ENCODE measurements around the gene F3.
"Not testable (repeated sequence)": the region's sequence is repeated elsewhere in the genome, so short reads cannot be mapped to it uniquely, and the experiment has no call there.

The F3 gene

DNA sequence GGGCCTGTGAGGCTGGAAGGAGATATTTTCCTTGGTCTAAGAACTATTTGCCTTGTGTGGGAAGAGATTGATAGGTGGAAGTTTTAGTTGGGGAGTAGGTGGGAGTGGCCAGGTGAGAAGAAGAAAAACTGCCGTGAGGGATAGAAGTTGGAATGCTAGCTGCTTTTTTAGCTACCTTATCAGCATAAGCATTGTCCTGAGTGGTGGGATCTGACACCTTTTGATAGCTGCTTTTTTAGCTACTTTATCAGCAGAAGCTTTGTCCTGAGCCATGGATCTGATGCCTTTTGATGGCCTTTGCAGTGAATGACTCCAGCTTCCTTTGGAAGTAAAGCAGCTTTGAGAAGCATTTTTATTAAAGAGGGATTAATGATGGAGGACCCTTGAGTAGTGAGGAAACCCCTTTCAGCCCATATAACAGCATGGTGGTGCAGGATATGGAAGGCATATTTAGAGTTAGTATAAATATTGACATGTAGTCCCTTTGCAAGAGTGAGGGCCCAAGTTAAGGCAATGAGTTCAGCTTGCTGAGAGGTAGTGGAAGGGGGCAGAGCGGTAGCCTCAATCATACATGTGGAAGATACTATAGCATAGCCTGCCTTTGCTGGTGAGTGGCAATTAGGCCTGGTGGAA is 26.5 kb upstream of the F3 start:
- DNase-seq (ENCODE audit: low spot score); H3K4me3 ChIP-seq (ENCODE audit: low read length in 2 of 2): not testable (repeated sequence)

GRCh38 chr1:94566436-94566835 is 24.9 kb upstream of the F3 start:
- H2BK5ac ChIP-seq (ENCODE audit: low read length); H4K8ac ChIP-seq (ENCODE audit: low read depth, low read length); H3K27me3 ChIP-seq (ENCODE audit: control insufficient read depth in 3 of 3, insufficient read depth in 3 of 3, low read depth in 1 of 3, low read length in 3 of 3); H4K91ac ChIP-seq (ENCODE audit: low read depth, low read length, poor library complexity); H3K14ac ChIP-seq (ENCODE audit: low read length); H3K4me2 ChIP-seq (ENCODE audit: insufficient read depth, low read length, poor library complexity, severe bottlenecking); H2BK120ac ChIP-seq (ENCODE audit: low read depth, low read length); DNase-seq (ENCODE audit: low spot score); H2BK15ac ChIP-seq (ENCODE audit: low read length); H3K9ac ChIP-seq (ENCODE audit: low read depth, low read length, poor library complexity); H2BK12ac ChIP-seq (ENCODE audit: low read length); H2AK5ac ChIP-seq (ENCODE audit: low read depth, low read length); H3K9me3 ChIP-seq (replicated peaks in 1 of 2; ENCODE audit: control insufficient read depth in 2 of 2, insufficient read depth in 1 of 2, low read depth in 1 of 2, low read length in 2 of 2); H3K4me1 ChIP-seq (ENCODE audit: control insufficient read depth in 2 of 2, insufficient read depth in 1 of 2, low read depth in 1 of 2, low read length in 2 of 2); H3K36me3 ChIP-seq (replicated peaks in 1 of 2; ENCODE audit: control insufficient read depth in 2 of 2, insufficient read depth in 2 of 2, low read length in 2 of 2); H2AFZ ChIP-seq (ENCODE audit: low read length); H3K4me3 ChIP-seq (ENCODE audit: low read length in 2 of 2); H3K4ac ChIP-seq (ENCODE audit: low read length); H3K27ac ChIP-seq (replicated peaks; ENCODE audit: low read length); H3K18ac ChIP-seq (ENCODE audit: low read length); H3K79me1 ChIP-seq (ENCODE audit: low read depth, low read length); H3K23ac ChIP-seq (ENCODE audit: low read depth, low read length, poor library complexity): not testable (repeated sequence)
- WGBS, 2 donors (ENCODE audit: extremely low coverage in 2 of 2, insufficient read length in 2 of 2, insufficient replicate concordance in 1 of 2): no CpG with 5 or more reads among the region's 5 CpGs

More for the DNA sequence above, 26.5 kb upstream of the F3 start:
- not testable (repeated sequence) for H4K8ac ChIP-seq (ENCODE audit: low read depth, low read length); H2AFZ ChIP-seq (ENCODE audit: low read length); H4K91ac ChIP-seq (ENCODE audit: low read depth, low read length, poor library complexity); H3K27ac ChIP-seq (replicated peaks; ENCODE audit: low read length); H3K14ac ChIP-seq (ENCODE audit: low read length); H2BK12ac ChIP-seq (ENCODE audit: low read length); H3K23ac ChIP-seq (ENCODE audit: low read depth, low read length, poor library complexity); H3K9ac ChIP-seq (ENCODE audit: low read depth, low read length, poor library complexity); H3K18ac ChIP-seq (ENCODE audit: low read length); H3K4ac ChIP-seq (ENCODE audit: low read length); H3K79me1 ChIP-seq (ENCODE audit: low read depth, low read length); H3K4me2 ChIP-seq (ENCODE audit: insufficient read depth, low read length, poor library complexity, severe bottlenecking); H3K36me3 ChIP-seq (replicated peaks in 1 of 2; ENCODE audit: control insufficient read depth in 2 of 2, insufficient read depth in 2 of 2, low read length in 2 of 2); H2BK15ac ChIP-seq (ENCODE audit: low read length); H2BK120ac ChIP-seq (ENCODE audit: low read depth, low read length); H2AK5ac ChIP-seq (ENCODE audit: low read depth, low read length); H3K4me1 ChIP-seq (ENCODE audit: control insufficient read depth in 2 of 2, insufficient read depth in 1 of 2, low read depth in 1 of 2, low read length in 2 of 2); H2BK5ac ChIP-seq (ENCODE audit: low read length); H3K27me3 ChIP-seq (ENCODE audit: control insufficient read depth in 3 of 3, insufficient read depth in 3 of 3, low read depth in 1 of 3, low read length in 3 of 3); H3K9me3 ChIP-seq (replicated peaks in 1 of 2; ENCODE audit: control insufficient read depth in 2 of 2, insufficient read depth in 1 of 2, low read depth in 1 of 2, low read length in 2 of 2)
- no CpG with 5 or more reads among the region's 2 CpGs for WGBS, 2 donors (ENCODE audit: extremely low coverage in 2 of 2, insufficient read length in 2 of 2, insufficient replicate concordance in 1 of 2)

- H3K4ac ChIP-seq (ENCODE audit: low read length): no peak overlapping the region
- no peaks in the 10 kb centered on the region for H3K27me3 ChIP-seq (ENCODE audit: control insufficient read depth in 3 of 3, insufficient read depth in 3 of 3, low read depth in 1 of 3, low read length in 3 of 3)
- H3K4me3 ChIP-seq (ENCODE audit: low read length in 2 of 2): no peak overlapping the region
- no peak overlapping the region for H2BK120ac ChIP-seq (ENCODE audit: low read depth, low read length)
- H2BK5ac ChIP-seq (ENCODE audit: low read length): no peak overlapping the region
- no peak overlapping the region for H4K8ac ChIP-seq (ENCODE audit: low read depth, low read length)
- H4K91ac ChIP-seq (ENCODE audit: low read depth, low read length, poor library complexity): no peak overlapping the region
- no peak overlapping the region for H3K4me2 ChIP-seq (ENCODE audit: insufficient read depth, low read length, poor library complexity, severe bottlenecking)
- H2AFZ ChIP-seq (ENCODE audit: low read length): no peak overlapping the region
- no peak overlapping the region for H2AK5ac ChIP-seq (ENCODE audit: low read depth, low read length)
- peaks cover 0 to 6% of the 10 kb centered on the region in 2 donors for H3K4me1 ChIP-seq (ENCODE audit: control insufficient read depth in 2 of 2, insufficient read depth in 1 of 2, low read depth in 1 of 2, low read length in 2 of 2)
- no peak overlapping the region for H3K14ac ChIP-seq (ENCODE audit: low read length)
- H3K9me3 ChIP-seq (replicated peaks in 1 of 2; ENCODE audit: control insufficient read depth in 2 of 2, insufficient read depth in 1 of 2, low read depth in 1 of 2, low read length in 2 of 2): peaks cover 0 to 3% of the 10 kb centered on the region in 2 donors
- H3K27ac ChIP-seq (replicated peaks; ENCODE audit: low read length): no peak overlapping the region
- H3K9ac ChIP-seq (ENCODE audit: low read depth, low read length, poor library complexity): no peak overlapping the region
- no peaks in the 10 kb centered on the region for H3K79me1 ChIP-seq (ENCODE audit: low read depth, low read length)
- no peak overlapping the region for H3K18ac ChIP-seq (ENCODE audit: low read length)
- no peak overlapping the region for H2BK15ac ChIP-seq (ENCODE audit: low read length)
- H2BK12ac ChIP-seq (ENCODE audit: low read length): no peak overlapping the region
- no peaks in the 10 kb centered on the region for H3K36me3 ChIP-seq (replicated peaks in 1 of 2; ENCODE audit: control insufficient read depth in 2 of 2, insufficient read depth in 2 of 2, low read length in 2 of 2)
- no peak for DNase-seq (ENCODE audit: low spot score)
- H3K23ac ChIP-seq (ENCODE audit: low read depth, low read length, poor library complexity): no peak overlapping the region
- WGBS, 2 donors (ENCODE audit: extremely low coverage in 2 of 2, insufficient read length in 2 of 2, insufficient replicate concordance in 1 of 2): no CpG with 5 or more reads among the region's 2 CpGs
Measured at GRCh38 chr1:94565901-94566300, 24.3 kb upstream of the F3 start.

- Histone ChIP-seq H3K4ac (ENCODE audit: low read length) (no peak overlapping the region), H2BK15ac (ENCODE audit: low read length) (peak overlapping the region; percentile 19), H2BK12ac (ENCODE audit: low read length) (no peak overlapping the region), H3K4me1 (ENCODE audit: control insufficient read depth in 2 of 2, insufficient read depth in 1 of 2, low read depth in 1 of 2, low read length in 2 of 2) (peaks cover 5 to 9% of the 10 kb centered on the region in 2 donors), H2AFZ (ENCODE audit: low read length) (no peak overlapping the region), H4K91ac (ENCODE audit: low read depth, low read length, poor library complexity) (no peak overlapping the region), H3K36me3 (replicated peaks in 1 of 2; ENCODE audit: control insufficient read depth in 2 of 2, insufficient read depth in 2 of 2, low read length in 2 of 2) (no peaks in the 10 kb centered on the region), H4K8ac (ENCODE audit: low read depth, low read length) (no peak overlapping the region), H2BK120ac (ENCODE audit: low read depth, low read length) (no peak overlapping the region), H3K14ac (ENCODE audit: low read length) (no peak overlapping the region), H3K79me1 (ENCODE audit: low read depth, low read length) (no peaks in the 10 kb centered on the region), H2BK5ac (ENCODE audit: low read length) (no peak overlapping the region), H3K27me3 (ENCODE audit: control insufficient read depth in 3 of 3, insufficient read depth in 3 of 3, low read depth in 1 of 3, low read length in 3 of 3) (no peaks in the 10 kb centered on the region), H2AK5ac (ENCODE audit: low read depth, low read length) (peak overlapping the region; percentile 11), H3K23ac (ENCODE audit: low read depth, low read length, poor library complexity) (no peak overlapping the region), H3K9ac (ENCODE audit: low read depth, low read length, poor library complexity) (no peak overlapping the region), H3K18ac (ENCODE audit: low read length) (no peak overlapping the region), H3K9me3 (replicated peaks in 1 of 2; ENCODE audit: control insufficient read depth in 2 of 2, insufficient read depth in 1 of 2, low read depth in 1 of 2, low read length in 2 of 2) (peaks cover 0 to 3% of the 10 kb centered on the region in 2 donors), H3K4me2 (ENCODE audit: insufficient read depth, low read length, poor library complexity, severe bottlenecking) (no peak overlapping the region), H3K4me3 (ENCODE audit: low read length in 2 of 2) (no peak overlapping the region), H3K27ac (replicated peaks; ENCODE audit: low read length) (no peak overlapping the region)
- no peak for DNase-seq (ENCODE audit: low spot score)
- WGBS, 2 donors (ENCODE audit: extremely low coverage in 2 of 2, insufficient read length in 2 of 2, insufficient replicate concordance in 1 of 2): no CpG with 5 or more reads among the region's 12 CpGs
Measured at GRCh38 chr1:94562519-94563260, 21.1 kb upstream of the F3 start.

Measured in neuronal stem cell (in vitro differentiated cells).